ENCODE data around the gene LCE1E.

LCE1E gene, protein sequence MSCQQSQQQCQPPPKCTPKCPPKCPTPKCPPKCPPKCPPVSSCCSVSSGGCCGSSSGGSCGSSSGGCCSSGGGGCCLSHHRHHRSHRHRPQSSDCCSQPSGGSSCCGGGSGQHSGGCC

GRCh38 chr1:152786077-152786476 is at the start of gene LCE1E:
Gene LCE1E (plus strand): TSS chr1:152786257. CDS start chr1:152787300, 1,043 bp downstream.
- in situ Hi-C loops (cut with MboI; ENCODE audit: low sequenced_read_pairs) = no loop called here

DNA sequence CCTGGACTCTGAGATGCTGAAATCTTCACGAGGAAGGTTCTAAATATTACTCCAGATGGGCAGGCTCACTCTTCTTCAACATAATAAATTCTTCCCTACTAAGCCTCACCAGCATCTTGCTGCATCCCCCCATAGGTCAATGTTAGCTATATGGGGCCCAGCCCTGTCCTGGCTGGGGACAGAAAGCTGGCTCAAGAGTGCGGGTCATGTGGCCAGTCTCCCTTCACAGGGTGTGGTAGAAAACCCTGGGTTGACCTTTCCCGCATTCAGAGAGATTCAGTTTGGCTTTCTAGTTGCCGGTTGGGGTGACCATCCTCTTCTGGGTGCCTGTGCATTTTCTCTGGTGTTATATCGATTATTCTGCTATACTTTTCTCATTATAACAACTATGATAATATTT is 48.1 kb upstream of the LCE1E start:
- in situ Hi-C loops (cut with MboI; ENCODE audit: low sequenced_read_pairs) = no loop called here

- in situ Hi-C loops (cut with MboI; ENCODE audit: low sequenced_read_pairs) = no loop called here
Observed at GRCh38 chr1:152739841-152740240, 46.2 kb upstream of the LCE1E start.

GRCh38 chr1:152741656-152742055 is 44.4 kb upstream of the LCE1E start:
- in situ Hi-C loops (cut with MboI; ENCODE audit: low sequenced_read_pairs) = no loop called here

DNA sequence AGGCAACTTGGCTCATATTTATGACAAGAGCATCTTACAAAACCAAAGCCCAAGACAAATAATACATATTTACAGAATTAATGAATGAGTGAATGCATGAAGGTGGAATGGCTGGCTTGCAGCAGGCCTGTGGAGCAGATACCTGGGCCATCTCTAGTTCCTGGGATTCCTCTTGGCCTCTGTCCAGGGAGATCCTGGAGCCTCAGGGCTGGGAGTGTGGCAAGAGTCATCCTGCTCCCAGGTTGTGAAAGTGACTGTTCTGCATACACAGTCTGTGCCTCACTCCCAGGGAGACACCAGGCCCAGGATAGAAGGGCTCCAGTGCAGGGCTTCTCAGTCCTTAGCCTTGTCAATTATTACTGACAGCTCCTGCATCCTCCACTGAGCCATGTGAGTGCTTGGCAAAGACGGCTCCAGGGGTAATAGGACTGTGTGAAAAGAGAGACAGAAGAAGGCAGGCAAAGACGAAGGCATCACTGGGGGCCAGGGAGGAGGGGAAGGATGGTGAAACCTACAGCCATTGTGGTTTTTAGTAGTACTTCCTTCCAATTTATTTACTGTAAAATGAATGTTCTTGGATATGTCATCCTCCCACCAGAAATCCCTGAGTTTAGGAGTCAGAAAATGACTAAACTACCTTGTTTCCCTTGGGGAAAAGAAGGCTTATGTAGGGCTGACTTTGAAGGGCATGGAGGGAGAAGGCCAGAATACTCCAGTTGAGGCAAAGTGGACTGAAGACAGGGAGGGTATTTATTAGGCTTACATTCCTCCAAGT is 42.5 kb upstream of the LCE1E start:
- in situ Hi-C loops (cut with MboI; ENCODE audit: low sequenced_read_pairs) = no loop called here

DNA sequence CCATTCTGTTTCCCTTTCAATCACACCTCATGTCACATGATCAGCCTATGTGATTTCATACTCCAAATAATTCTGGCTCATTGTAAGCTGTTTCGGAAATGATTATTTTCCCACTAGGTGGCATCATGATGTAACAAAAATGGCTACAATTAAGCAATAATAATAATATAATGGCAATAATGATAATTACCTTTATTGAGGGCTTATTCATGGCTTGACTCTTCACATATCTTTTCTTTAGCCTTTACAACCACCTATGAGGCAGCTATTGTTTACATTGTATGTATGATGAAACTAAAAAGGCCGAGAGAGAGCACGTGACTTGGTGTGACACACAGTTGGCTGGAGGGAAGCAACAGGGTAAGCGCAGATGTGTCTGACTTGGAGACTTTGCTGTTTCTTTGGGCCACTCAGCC is 40.8 kb upstream of the LCE1E start:
- in situ Hi-C loops (cut with MboI; ENCODE audit: low sequenced_read_pairs) = no loop called here

- in situ Hi-C loops (cut with MboI; ENCODE audit: low sequenced_read_pairs) = no loop called here
Observed at GRCh38 chr1:152745765-152746444, 40.2 kb upstream of the LCE1E start.

GRCh38 chr1:152747831-152748230 is 38.2 kb upstream of the LCE1E start:
- in situ Hi-C loops (cut with MboI; ENCODE audit: low sequenced_read_pairs) = no loop called here

GRCh38 chr1:152752225-152752624 is 33.8 kb upstream of the LCE1E start:
- in situ Hi-C loops (cut with MboI; ENCODE audit: low sequenced_read_pairs) = no loop called here

DNA sequence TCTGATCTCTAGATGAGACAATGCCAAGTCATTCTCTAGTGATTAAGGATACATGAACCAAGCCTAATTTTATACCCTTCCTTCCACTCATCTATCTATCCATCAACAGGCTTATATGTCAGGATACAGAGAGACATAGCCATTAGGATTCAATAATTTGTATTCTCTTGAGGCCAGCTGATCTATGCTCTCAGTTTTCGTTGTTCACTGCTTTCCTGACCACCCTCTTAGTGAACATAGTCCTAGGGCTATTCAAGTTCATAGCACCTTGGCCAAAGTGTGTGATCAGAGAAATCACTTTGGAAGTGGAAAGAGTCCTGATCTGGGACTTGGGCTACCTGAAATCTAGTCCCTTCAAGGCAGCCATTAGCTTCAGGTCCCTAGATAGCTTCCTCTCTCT is 32.5 kb upstream of the LCE1E start:
- in situ Hi-C loops (cut with MboI; ENCODE audit: low sequenced_read_pairs) = no loop called here

- in situ Hi-C loops (cut with MboI; ENCODE audit: low sequenced_read_pairs) = no loop called here
Observed at GRCh38 chr1:152756872-152757271, 29.2 kb upstream of the LCE1E start.

GRCh38 chr1:152757747-152758146 is 28.3 kb upstream of the LCE1E start, which contains the start of gene KPRP:
Gene KPRP (plus strand): TSS chr1:152758025. CDS start chr1:152759589, 1,564 bp downstream.
- in situ Hi-C loops (cut with MboI; ENCODE audit: low sequenced_read_pairs) = no loop called here

DNA sequence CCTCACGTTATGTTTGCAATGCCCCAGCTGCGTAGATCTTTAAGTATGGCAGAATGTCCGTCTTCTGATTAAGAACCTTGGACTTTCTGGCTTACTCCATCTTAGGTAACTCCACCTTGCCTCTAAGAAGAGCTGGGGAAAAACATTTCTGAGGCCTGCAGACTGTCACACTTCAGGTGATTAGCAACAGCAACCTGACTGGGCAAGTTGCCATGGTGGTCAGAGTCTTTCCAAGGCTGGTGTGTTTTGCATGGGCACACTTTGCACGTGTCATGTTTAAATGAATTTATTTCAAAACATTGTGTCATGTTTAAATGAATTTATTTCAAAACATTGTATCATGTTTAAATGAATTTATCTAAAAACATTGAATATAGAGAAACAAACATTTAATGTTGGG is 27.4 kb upstream of the LCE1E start:
- in situ Hi-C loops (cut with MboI; ENCODE audit: low sequenced_read_pairs) = no loop called here

DNA sequence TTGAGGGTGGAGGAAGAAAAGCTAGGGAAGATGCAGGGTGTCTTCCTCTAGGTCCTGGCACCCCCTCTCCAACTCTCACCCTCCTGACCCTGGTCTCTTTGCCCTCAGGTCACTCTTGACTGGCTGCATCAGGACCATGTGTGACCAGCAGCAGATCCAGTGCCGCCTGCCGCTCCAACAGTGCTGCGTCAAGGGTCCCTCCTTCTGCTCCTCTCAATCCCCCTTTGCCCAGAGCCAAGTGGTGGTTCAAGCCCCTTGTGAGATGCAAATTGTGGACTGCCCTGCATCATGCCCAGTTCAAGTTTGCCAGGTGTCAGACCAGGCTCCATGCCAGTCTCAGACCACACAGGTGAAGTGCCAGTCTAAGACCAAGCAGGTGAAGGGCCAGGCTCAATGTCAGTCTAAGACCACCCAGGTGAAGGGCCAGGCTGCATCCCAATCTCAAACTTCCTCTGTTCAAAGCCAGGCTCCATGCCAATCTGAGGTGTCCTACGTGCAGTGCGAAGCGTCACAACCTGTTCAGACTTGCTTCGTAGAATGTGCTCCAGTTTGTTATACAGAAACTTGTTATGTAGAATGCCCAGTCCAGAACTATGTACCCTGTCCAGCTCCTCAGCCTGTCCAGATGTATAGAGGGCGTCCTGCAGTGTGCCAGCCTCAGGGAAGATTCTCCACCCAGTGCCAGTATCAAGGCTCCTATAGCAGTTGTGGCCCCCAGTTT is 26.4 kb upstream of the LCE1E start:
- in situ Hi-C loops (cut with MboI; ENCODE audit: low sequenced_read_pairs) = no loop called here

GRCh38 chr1:152760551-152761190 is 25.4 kb upstream of the LCE1E start:
- in situ Hi-C loops (cut with MboI; ENCODE audit: low sequenced_read_pairs) = no loop called here

DNA sequence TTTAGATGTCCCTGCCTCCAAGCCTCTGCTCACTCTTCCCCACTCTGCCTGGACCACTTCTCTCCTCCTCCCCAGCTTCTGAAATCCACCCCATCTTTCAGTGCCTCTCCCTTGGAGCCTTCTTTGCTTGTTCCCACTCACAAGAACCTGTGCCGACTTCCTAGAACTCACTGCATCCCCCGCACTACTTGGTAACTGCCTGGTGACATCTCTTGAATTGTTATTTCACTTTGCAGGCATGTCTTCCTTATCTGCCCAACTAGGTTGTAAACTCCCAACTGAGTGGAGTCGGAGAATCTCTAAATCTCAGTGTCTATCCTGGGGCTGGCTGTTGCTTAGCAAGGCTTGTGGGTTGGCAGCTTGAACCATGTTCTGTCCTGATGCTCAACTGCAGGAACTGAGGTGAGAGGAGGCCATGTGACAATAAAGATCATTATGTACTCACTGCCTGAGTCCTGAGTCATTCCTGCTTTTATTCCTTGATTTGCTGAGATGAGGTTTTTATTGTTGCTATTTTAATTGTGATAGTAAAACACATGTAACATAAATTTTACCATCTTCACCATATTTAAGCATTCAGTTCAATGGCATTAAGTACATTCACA is 24.3 kb upstream of the LCE1E start:
- in situ Hi-C loops (cut with MboI; ENCODE audit: low sequenced_read_pairs) = no loop called here

GRCh38 chr1:152768847-152769533 is 17.1 kb upstream of the LCE1E start:
- in situ Hi-C loops (cut with MboI; ENCODE audit: low sequenced_read_pairs) = no loop called here

- in situ Hi-C loops (cut with MboI; ENCODE audit: low sequenced_read_pairs) = no loop called here
Observed at GRCh38 chr1:152770411-152770810, 15.6 kb upstream of the LCE1E start.

DNA sequence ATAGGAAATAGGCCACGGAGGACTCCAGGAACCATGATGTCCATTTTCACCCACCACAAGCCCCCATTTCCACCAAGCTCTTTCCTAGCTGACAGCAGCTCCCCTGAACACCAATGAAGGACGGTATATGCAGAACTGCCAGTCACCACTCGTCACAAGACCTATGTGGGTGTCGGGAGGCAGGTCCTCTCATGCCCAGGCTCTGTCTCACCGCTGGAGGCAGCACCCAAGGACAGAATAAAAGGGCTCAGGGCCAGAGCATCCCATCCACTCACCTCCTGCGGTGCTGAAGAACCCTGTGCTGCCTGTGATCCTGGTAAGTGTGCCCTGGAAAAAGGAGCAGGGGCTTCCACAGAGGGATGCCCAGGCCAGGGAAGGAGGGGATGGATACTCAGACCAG is 11.2 kb upstream of the LCE1E start, which contains the start of gene LCE1F:
TSS of gene LCE1F (plus strand) at position 266 of the 400 bp plus-strand sequence. CDS start 1,232 bp downstream, outside the sequence.
- in situ Hi-C loops (cut with MboI; ENCODE audit: low sequenced_read_pairs) = no loop called here

DNA sequence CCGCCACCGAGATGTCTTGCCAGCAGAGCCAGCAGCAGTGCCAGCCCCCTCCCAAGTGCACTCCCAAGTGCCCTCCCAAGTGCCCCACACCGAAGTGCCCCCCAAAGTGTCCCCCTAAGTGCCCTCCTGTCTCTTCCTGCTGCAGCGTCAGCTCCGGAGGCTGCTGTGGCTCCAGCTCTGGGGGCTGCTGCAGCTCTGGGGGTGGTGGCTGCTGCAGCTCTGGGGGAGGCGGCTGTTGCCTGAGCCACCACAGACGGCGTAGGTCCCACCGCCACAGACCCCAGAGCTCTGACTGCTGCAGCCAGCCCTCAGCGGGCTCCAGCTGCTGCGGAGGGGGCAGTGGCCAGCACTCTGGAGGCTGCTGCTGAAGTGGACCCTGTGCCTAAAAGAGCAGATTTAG is 9.7 kb upstream of the LCE1E start:
- in situ Hi-C loops (cut with MboI; ENCODE audit: low sequenced_read_pairs) = no loop called here
